ENCODE measurements around the gene FRK.
"Not testable (repeated sequence)": the region's sequence is repeated elsewhere in the genome, so short reads cannot be mapped to it uniquely, and the experiment has no call there.

Gene FRK

GRCh38 chr6:116074732-116075390 is 14.2 kb upstream of the FRK start:
- no peak for DNase-seq

- DNase-seq: no peak
Observed at GRCh38 chr6:116073765-116074440, 13.2 kb upstream of the FRK start.

- DNase-seq: no peak
Observed at GRCh38 chr6:116072368-116072767, 11.7 kb upstream of the FRK start.

- no peak for DNase-seq
Observed at GRCh38 chr6:116070616-116071389, 10.1 kb upstream of the FRK start.

GRCh38 chr6:116070101-116070500 is 9.4 kb upstream of the FRK start:
- DNase-seq: no peak

GRCh38 chr6:116066789-116067188 is 6.1 kb upstream of the FRK start:
- no peak for DNase-seq

- no peak for DNase-seq
Observed at GRCh38 chr6:116064666-116065065, 4.0 kb upstream of the FRK start.

- no peak for DNase-seq
Observed at GRCh38 chr6:116062496-116062895, 1.8 kb upstream of the FRK start.

GRCh38 chr6:116059713-116060571 is 749 bp downstream of the FRK start:
- DNase-seq: no peak

GRCh38 chr6:116057766-116058165 is 2.9 kb downstream of the FRK start:
- DNase-seq: no peak

- no peak for DNase-seq
Observed at GRCh38 chr6:116055513-116055912, 5.2 kb downstream of the FRK start.

GRCh38 chr6:116051244-116051643 is 9.4 kb downstream of the FRK start:
- no peak for DNase-seq

GRCh38 chr6:116050737-116051136 is 10.0 kb downstream of the FRK start:
- no peak for DNase-seq

- DNase-seq: no peak
Observed at GRCh38 chr6:116049321-116049720, 11.4 kb downstream of the FRK start.

- no peak for DNase-seq
Observed at GRCh38 chr6:116047173-116047933, 13.3 kb downstream of the FRK start.

GRCh38 chr6:116046737-116047136 is 14.0 kb downstream of the FRK start:
- DNase-seq: no peak

- not testable (repeated sequence) for DNase-seq
Observed at GRCh38 chr6:116046272-116046671, 14.4 kb downstream of the FRK start.

- no peak for DNase-seq
Observed at GRCh38 chr6:116041934-116042333, 18.8 kb downstream of the FRK start.

GRCh38 chr6:116040993-116041392 is 19.7 kb downstream of the FRK start:
- no peak for DNase-seq

GRCh38 chr6:116036885-116037284 is 23.8 kb downstream of the FRK start:
- DNase-seq: no peak

- no peak for DNase-seq
Observed at GRCh38 chr6:116036075-116036773, 24.5 kb downstream of the FRK start.

- no peak for DNase-seq
Observed at GRCh38 chr6:116035616-116036015, 25.1 kb downstream of the FRK start.
